ENCODE data around the gene CRIM1.

DNA sequence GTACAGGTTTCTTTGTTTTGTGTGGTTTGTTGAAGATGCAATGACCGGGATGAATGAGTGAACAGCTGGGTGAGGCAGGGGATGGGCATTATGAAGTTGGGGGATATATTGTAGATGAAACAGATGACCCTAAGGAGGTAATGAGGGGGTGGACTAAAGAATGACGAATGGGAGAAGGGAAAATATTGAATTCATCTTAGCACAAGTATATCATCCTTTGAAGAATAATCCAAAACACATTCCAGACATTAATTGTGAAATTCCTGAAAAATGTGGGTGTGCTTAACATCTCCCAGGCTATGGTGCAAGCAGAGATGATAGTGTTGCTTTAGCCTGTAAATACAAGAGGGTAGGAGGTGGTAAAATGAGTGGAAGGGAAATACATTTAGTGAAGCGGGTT is 5.8 kb downstream of the CRIM1 start:
- TF ChIP-seq, protein P1, sequence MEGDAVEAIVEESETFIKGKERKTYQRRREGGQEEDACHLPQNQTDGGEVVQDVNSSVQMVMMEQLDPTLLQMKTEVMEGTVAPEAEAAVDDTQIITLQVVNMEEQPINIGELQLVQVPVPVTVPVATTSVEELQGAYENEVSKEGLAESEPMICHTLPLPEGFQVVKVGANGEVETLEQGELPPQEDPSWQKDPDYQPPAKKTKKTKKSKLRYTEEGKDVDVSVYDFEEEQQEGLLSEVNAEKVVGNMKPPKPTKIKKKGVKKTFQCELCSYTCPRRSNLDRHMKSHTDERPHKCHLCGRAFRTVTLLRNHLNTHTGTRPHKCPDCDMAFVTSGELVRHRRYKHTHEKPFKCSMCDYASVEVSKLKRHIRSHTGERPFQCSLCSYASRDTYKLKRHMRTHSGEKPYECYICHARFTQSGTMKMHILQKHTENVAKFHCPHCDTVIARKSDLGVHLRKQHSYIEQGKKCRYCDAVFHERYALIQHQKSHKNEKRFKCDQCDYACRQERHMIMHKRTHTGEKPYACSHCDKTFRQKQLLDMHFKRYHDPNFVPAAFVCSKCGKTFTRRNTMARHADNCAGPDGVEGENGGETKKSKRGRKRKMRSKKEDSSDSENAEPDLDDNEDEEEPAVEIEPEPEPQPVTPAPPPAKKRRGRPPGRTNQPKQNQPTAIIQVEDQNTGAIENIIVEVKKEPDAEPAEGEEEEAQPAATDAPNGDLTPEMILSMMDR (conservative IDR thresholded peaks at IDR 0.05; ENCODE audit: low read depth, low read length), result no peak
- no peak for TF ChIP-seq EZH2 (IDR thresholded peaks at IDR 0.05; ENCODE audit: borderline replicate concordance, low read depth, low read length, poor library complexity, severe bottlenecking)

Data from A673 (cell line).